B cell (primary cell): ENCODE measurements around the gene ADSS1.

Experiments
- EZH2 ChIP-seq: IDR thresholded peaks from 2 replicates; pipeline ENCODE4 v1.6.1; 2012; ENCODE audit warnings: borderline replicate concordance, low read depth, mild to moderate bottlenecking, moderate library complexity, low read length; ENCODE audit not compliant: insufficient read depth, poor library complexity, severe bottlenecking
- TF ChIP-seq, protein P1 (sequence below): fragments of 200-600 bp; IDR thresholded peaks from one replicate; pipeline ENCODE4 v1.8.0; 2022; ENCODE audit warnings: antibody characterized with exemption, mild to moderate bottlenecking

DNA sequence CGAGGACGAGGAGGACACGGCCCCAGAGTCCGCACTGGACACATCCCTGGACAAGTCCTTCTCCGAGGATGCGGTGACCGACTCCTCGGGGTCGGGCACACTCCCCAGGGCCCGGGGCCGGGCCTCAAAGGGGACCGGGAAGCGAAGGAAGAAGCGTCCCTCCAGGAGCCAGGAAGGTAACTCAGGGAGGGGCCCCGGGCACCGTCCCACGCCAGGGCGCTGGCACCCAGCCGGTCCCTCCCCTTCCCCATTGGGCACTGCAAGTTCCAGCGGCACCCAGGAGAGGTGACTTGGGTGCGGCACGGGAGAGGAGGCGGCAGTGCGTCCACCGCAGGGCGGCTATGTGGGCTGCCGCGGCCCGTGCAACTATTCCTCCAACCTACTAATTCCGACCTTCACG, 9.3 kb upstream of the ADSS1 start:
- TF ChIP-seq, protein P1, sequence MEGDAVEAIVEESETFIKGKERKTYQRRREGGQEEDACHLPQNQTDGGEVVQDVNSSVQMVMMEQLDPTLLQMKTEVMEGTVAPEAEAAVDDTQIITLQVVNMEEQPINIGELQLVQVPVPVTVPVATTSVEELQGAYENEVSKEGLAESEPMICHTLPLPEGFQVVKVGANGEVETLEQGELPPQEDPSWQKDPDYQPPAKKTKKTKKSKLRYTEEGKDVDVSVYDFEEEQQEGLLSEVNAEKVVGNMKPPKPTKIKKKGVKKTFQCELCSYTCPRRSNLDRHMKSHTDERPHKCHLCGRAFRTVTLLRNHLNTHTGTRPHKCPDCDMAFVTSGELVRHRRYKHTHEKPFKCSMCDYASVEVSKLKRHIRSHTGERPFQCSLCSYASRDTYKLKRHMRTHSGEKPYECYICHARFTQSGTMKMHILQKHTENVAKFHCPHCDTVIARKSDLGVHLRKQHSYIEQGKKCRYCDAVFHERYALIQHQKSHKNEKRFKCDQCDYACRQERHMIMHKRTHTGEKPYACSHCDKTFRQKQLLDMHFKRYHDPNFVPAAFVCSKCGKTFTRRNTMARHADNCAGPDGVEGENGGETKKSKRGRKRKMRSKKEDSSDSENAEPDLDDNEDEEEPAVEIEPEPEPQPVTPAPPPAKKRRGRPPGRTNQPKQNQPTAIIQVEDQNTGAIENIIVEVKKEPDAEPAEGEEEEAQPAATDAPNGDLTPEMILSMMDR = no peak
- no peak for TF ChIP-seq EZH2
